Activated CD8-positive, alpha-beta T cell treated with anti-CD3 and anti-CD28 coated beads for 36 hours (primary cell): Measurements from ENCODE around the gene MESP1. TPM values are rescaled to one million over a fixed set of nuclear protein-coding genes. Genes with fewer than 3 reads are reported as not detected.

Source experiments
- ATAC-seq: fragments of 200-7000 bp; cut with Tn5 transposase; one replicate; pipeline ENCODE4 v1.10.0; 2021; ENCODE audit warnings: mild to moderate bottlenecking, moderate library complexity
- CTCF ChIA-PET: fragments of 350-600 bp; sonication (Branson Sonifier 250); formaldehyde crosslinking; loops from one replicate; lab custom pipeline; 2021; ENCODE audit warnings: antibody characterized with exemption; lab: Charles Lee
- POLR2A ChIA-PET: fragments of 350-600 bp; sonication (Branson Sonifier 250); formaldehyde crosslinking; loops from one replicate; lab custom pipeline; 2021; ENCODE audit warnings: antibody characterized with exemption; lab: Charles Lee
- DNase-seq: peaks from one replicate; pipeline ENCODE4 v3.0.0-alpha.2; 2020
- H3K27ac Mint-ChIP-seq: one replicate; pipeline ENCODE4 v1.8.0; 2021; ENCODE audit warnings: mild to moderate bottlenecking, mixed read lengths
- H3K27me3 Mint-ChIP-seq: one replicate; pipeline ENCODE4 v1.8.0; 2021; ENCODE audit warnings: mixed read lengths
- H3K36me3 Mint-ChIP-seq: one replicate; pipeline ENCODE4 v1.8.0; 2021; ENCODE audit warnings: low read depth, mixed read lengths
- H3K4me1 Mint-ChIP-seq: one replicate; pipeline ENCODE4 v1.8.0; 2021; ENCODE audit warnings: low read depth, mixed read lengths
- H3K4me3 Mint-ChIP-seq: one replicate; pipeline ENCODE4 v1.8.0; 2021; ENCODE audit warnings: mild to moderate bottlenecking, moderate library complexity, mixed read lengths
- H3K9me3 Mint-ChIP-seq: one replicate; pipeline ENCODE4 v1.8.0; 2021; ENCODE audit warnings: mixed read lengths
- intact Hi-C: fragments of 100-400 bp; cut with micrococcal nuclease; formaldehyde crosslinking; loops from one replicate; pipeline ENCODE4 v1.10.0; 2022
- total RNA-seq, 2 experiments: library from RNA; stranded (reverse); gene quantifications; one replicate each; pipeline ENCODE4 v1.2.3, GENCODE V29; 2021
- TF ChIP-seq, protein P1 (sequence below): fragments of 200-600 bp; IDR thresholded peaks from one replicate; pipeline ENCODE4 v1.8.0; 2022; ENCODE audit warnings: antibody characterized with exemption, mild to moderate bottlenecking

The MESP1 gene
- total RNA-seq, 2 experiments from 2014 or later, result 3.4 to 5.3 TPM

DNA sequence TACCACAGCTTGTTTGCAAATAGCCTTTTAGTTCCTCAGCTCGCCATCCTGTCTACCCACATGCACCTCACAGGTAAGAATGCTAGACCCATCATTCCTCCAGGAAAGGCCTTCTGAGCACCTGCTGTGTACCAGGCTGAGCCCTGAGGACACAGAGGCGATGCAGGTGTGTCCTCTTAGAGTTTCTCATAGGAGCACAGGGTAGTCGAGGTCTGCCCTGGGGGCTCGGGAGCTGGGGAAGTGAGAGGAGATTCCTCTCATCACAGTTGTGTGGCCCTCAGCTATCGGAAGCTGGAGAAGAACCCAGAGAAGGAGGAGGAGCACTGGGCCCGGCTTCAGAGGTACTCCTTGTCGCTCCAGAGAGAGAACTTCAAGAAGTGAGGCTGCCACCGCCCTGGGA, 8.0 kb downstream of the MESP1 start:
- no peak overlapping the region for H3K27ac Mint-ChIP-seq
- intact Hi-C loops, result loop anchor here (5.0 kb wide), 1 partner anchor 344 kb away; no protein-coding TSS in a partner anchor

DNA sequence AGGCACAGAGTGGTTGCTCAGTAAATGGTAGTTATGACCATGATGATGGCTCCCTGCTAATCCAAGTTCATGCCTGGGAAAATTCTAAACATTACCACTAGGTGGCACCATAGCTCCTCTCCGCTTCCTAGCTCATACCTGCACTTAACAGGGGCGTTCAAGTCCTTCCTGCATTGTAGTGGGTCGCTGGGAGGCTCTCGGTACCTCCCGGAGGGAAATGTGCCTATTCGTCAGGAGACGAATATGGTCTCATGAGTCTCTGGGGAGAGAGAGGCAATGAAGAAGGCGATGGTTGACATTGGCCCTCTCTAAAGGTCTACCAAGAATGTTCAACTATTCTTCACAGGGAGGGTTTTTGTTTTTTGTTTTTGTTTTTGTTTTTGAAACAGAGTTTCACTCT, 10.9 kb downstream of the MESP1 start:
- Mint-ChIP-seq H3K27ac (no peak overlapping the region), H3K4me1 (no peaks in the 10 kb centered on the region), H3K36me3 (no peaks in the 10 kb centered on the region), H3K4me3 (no peak overlapping the region), H3K27me3 (no peaks in the 10 kb centered on the region), H3K9me3 (no peaks in the 10 kb centered on the region)
- intact Hi-C loops, result loop anchor here (2.0 to 5.0 kb wide), 2 partner anchors 135 to 347 kb away; no protein-coding TSS in a partner anchor
- ChIA-PET CTCF (interaction anchor here (0.7 to 2.1 kb wide), 18 partner anchors 9 to 452 kb away, joined by 3 to 30 read pairs (median 6); partner anchors contain the start of gene MESP1), POLR2A (interaction anchor here (0.9 kb wide), 1 partner anchor 150 kb away, joined by 3 read pairs; no protein-coding TSS in a partner anchor)
- TF ChIP-seq, protein P1, sequence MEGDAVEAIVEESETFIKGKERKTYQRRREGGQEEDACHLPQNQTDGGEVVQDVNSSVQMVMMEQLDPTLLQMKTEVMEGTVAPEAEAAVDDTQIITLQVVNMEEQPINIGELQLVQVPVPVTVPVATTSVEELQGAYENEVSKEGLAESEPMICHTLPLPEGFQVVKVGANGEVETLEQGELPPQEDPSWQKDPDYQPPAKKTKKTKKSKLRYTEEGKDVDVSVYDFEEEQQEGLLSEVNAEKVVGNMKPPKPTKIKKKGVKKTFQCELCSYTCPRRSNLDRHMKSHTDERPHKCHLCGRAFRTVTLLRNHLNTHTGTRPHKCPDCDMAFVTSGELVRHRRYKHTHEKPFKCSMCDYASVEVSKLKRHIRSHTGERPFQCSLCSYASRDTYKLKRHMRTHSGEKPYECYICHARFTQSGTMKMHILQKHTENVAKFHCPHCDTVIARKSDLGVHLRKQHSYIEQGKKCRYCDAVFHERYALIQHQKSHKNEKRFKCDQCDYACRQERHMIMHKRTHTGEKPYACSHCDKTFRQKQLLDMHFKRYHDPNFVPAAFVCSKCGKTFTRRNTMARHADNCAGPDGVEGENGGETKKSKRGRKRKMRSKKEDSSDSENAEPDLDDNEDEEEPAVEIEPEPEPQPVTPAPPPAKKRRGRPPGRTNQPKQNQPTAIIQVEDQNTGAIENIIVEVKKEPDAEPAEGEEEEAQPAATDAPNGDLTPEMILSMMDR, result peak; percentile 83
- DNase-seq (peak; percentile 68), ATAC-seq (peak; percentile 95)

More for the DNA sequence above, 8.0 kb downstream of the MESP1 start:
- Mint-ChIP-seq H3K4me3 (no peak overlapping the region), H3K27me3 (no peaks in the 10 kb centered on the region), H3K9me3 (no peaks in the 10 kb centered on the region), H3K36me3 (no peaks in the 10 kb centered on the region), H3K4me1 (no peaks in the 10 kb centered on the region)
- TF ChIP-seq, protein P1, result no peak
- DNase-seq (no peak), ATAC-seq (no peak)
- CTCF ChIA-PET, result interaction anchor here (1.5 kb wide), 1 partner anchor 132 kb away, joined by 4 read pairs; no protein-coding TSS in a partner anchor
- POLR2A ChIA-PET, result no interaction called here

DNA sequence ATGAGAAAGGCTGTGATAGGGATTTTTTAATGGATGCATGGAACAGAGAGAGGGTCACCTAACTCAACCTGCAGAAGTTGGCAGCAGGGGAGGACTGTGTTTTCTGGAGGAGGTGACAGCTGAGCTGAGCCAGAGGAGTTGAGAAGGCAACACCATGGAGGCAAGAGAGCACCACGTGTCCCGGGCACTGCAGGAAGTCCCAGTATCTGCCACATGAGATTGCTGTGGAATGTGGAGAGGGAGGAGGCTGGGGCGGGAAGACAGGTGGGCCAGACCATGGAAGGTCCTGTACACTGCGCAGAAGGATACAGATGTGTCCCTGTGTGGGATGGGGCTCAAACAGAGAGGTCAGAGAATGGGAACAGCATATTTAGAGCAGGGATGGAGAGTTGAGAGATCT, 15.3 kb downstream of the MESP1 start:
- TF ChIP-seq, protein P1, result no peak
- intact Hi-C loops, result no loop called here
- Mint-ChIP-seq H3K9me3 (no peaks in the 10 kb centered on the region), H3K4me1 (no peaks in the 10 kb centered on the region), H3K36me3 (no peaks in the 10 kb centered on the region), H3K27ac (no peak overlapping the region), H3K4me3 (no peak overlapping the region), H3K27me3 (peaks cover 5% of the 10 kb centered on the region)
- CTCF ChIA-PET, result no interaction called here
- no peak for ATAC-seq
- DNase-seq, result no peak
- POLR2A ChIA-PET, result no interaction called here

DNA sequence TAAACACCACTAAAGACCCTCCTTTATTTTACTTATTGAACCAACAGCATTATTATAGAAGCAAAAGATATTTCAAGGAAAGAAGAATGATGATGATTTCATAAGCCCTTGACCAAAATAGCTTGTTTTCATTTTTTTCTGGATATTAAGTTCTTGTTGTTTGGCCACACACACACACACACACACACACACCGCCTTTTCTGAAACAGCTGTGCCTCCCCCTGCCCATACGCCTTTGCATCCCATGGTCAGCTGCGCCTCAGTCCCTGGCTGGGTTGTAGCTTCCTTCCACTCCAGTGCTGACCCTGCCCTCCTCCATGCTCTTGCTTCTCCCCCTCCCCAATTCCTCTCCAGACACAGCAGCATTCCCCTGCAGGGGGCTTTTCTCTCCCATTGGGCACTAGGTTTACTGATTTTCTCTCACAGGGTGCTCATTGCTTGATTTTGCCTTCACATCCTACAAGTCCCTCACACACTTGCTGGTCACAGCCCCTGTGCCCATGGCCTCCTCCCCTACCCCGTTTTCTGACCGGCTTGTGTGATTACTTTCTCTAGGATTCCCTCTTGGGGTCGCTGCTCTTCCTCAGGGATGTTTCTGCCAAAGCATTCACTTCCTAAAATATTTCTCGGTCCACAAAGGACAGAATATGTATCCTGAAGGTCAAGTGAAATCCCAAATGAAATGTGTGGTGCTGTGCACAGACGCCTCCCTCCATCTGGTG, 18.4 kb downstream of the MESP1 start:
- CTCF ChIA-PET, result interaction anchor here (2.4 to 2.8 kb wide), 3 partner anchors 8 to 142 kb away, joined by 6 to 14 read pairs (median 11); no protein-coding TSS in a partner anchor
- no peak for DNase-seq
- Mint-ChIP-seq H3K27me3 (peaks cover 5% of the 10 kb centered on the region), H3K9me3 (no peaks in the 10 kb centered on the region), H3K4me1 (no peaks in the 10 kb centered on the region), H3K27ac (no peak overlapping the region), H3K36me3 (no peaks in the 10 kb centered on the region), H3K4me3 (no peak overlapping the region)
- POLR2A ChIA-PET, result no interaction called here
- intact Hi-C loops, result no loop called here
- ATAC-seq, result no peak
- TF ChIP-seq, protein P1, result no peak

- Mint-ChIP-seq H3K4me1 (no peaks in the 10 kb centered on the region), H3K27me3 (peaks cover 5% of the 10 kb centered on the region), H3K36me3 (no peaks in the 10 kb centered on the region), H3K4me3 (no peak overlapping the region), H3K27ac (no peak overlapping the region), H3K9me3 (no peaks in the 10 kb centered on the region)
- ChIA-PET POLR2A (no interaction called here), CTCF (interaction anchor here (0.9 to 2.8 kb wide), 4 partner anchors 9 to 143 kb away, joined by 3 to 14 read pairs (median 8); no protein-coding TSS in a partner anchor)
- DNase-seq, result no peak
- intact Hi-C loops, result no loop called here
- TF ChIP-seq, protein P1, result no peak
- no peak for ATAC-seq
Measured at GRCh38 chr15:89731275-89731674, 19.8 kb downstream of the MESP1 start.
